Stimulated activated CD8-positive, alpha-beta memory T cell treated with anti-CD3 and anti-CD28 coated beads, Interleukin-15, amount 100 ng/mL, for 24 hours (primary cell): ENCODE results near the gene COPB1.
"Not testable (repeated sequence)": the region's sequence is repeated elsewhere in the genome, so short reads cannot be mapped to it uniquely, and the experiment has no call there.

Experiments
- DNase-seq: peaks from one replicate; pipeline ENCODE4 v3.0.0-alpha.2; 2020; ENCODE audit warnings: low read depth

Gene COPB1, protein sequence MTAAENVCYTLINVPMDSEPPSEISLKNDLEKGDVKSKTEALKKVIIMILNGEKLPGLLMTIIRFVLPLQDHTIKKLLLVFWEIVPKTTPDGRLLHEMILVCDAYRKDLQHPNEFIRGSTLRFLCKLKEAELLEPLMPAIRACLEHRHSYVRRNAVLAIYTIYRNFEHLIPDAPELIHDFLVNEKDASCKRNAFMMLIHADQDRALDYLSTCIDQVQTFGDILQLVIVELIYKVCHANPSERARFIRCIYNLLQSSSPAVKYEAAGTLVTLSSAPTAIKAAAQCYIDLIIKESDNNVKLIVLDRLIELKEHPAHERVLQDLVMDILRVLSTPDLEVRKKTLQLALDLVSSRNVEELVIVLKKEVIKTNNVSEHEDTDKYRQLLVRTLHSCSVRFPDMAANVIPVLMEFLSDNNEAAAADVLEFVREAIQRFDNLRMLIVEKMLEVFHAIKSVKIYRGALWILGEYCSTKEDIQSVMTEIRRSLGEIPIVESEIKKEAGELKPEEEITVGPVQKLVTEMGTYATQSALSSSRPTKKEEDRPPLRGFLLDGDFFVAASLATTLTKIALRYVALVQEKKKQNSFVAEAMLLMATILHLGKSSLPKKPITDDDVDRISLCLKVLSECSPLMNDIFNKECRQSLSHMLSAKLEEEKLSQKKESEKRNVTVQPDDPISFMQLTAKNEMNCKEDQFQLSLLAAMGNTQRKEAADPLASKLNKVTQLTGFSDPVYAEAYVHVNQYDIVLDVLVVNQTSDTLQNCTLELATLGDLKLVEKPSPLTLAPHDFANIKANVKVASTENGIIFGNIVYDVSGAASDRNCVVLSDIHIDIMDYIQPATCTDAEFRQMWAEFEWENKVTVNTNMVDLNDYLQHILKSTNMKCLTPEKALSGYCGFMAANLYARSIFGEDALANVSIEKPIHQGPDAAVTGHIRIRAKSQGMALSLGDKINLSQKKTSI

GRCh38 chr11:14499560-14500180, at the start of gene COPB1:
TSS of gene COPB1 (minus strand) at chr11:14499811. CDS start at chr11:14498928, 883 bp downstream.
- DNase-seq = peak; percentile 77

DNA sequence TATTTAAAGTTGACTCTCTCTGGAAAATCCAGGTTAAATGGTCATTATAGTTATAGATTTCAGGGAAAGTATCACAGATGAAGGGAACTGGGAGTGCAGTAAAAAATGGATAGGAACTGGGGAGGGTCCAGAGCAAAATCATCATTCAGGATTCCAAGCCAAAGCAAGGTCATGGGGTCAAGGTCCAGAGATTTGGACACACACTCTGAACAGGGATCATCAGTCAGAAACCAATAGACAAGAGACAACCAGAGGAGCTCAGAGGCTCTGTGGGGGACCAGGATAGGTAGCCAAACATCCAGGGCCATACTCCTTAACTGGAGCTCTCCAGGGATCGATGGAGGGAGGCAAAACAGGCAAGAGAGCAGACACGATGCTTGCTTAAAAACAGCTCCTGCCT, 47.8 kb upstream of the COPB1 start:
- no peak for DNase-seq

DNA sequence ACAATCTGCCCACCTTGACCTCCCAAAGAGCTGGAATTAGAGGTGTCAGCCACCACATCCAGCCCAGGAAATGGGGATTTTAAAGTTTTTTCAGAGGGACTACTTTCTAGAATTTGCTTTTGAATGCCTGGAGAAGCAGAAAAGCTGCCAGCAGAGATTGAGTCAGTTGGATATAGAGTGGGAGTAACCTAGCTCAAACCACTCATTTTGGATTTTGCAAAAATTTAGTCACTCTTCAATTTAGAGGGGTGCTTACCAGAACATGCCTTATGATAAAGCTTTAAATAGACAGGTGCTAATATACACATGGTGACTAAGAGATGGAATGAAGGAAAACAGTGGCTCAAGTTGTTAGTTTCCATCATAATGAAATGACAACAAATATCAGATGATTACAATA, 47.1 kb upstream of the COPB1 start:
- DNase-seq = no peak

GRCh38 chr11:14544611-14545010, 45.0 kb upstream of the COPB1 start:
- DNase-seq = no peak

- DNase-seq = no peak
Measured at GRCh38 chr11:14543260-14543659, 43.6 kb upstream of the COPB1 start.

DNA sequence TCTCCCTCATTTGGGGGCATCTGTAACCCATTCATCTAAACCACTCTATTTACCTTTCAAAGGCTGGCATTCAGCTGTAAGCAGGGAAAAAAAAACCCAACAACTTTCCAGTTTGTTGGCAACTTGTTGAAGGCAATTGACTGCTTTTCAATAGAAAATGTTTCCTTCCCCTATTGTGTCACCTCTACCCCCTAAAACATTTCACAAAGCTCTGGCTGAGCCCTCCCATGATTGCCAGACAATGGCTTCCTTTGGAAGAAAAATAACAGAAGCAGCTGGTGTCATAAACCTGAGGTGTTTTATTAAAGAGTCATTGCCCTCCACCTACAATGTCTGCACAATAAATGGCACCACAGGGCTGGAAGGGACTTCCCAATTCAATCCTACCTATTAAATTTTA, 42.7 kb upstream of the COPB1 start:
- no peak for DNase-seq

- DNase-seq = no peak
Measured at GRCh38 chr11:14541192-14541947, 41.8 kb upstream of the COPB1 start.

DNA sequence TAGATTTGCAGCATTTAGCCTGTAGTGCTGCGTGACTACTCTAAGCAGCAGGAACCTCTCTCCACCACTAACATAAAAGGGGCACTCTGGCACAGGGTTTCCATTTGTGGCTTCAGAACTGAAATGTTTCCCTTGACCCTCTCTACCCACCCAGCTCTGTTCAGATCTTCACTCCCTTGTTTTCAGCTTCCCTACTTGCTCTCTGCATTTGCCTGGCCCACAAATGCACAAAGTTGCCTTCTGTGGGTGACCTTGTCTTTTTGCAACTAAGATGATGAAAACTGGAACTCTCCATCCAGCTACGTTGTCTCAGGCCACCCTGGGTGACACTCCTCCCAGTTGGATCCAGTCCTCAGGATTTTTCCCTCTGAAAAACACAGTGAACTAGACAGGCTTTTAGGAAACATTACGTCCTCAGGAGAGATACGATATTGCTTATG, 40.4 kb upstream of the COPB1 start:
- DNase-seq = no peak

- DNase-seq = no peak
Measured at GRCh38 chr11:14538926-14539554, 39.4 kb upstream of the COPB1 start.

- DNase-seq = no peak
Measured at GRCh38 chr11:14538271-14538925, 38.8 kb upstream of the COPB1 start.

DNA sequence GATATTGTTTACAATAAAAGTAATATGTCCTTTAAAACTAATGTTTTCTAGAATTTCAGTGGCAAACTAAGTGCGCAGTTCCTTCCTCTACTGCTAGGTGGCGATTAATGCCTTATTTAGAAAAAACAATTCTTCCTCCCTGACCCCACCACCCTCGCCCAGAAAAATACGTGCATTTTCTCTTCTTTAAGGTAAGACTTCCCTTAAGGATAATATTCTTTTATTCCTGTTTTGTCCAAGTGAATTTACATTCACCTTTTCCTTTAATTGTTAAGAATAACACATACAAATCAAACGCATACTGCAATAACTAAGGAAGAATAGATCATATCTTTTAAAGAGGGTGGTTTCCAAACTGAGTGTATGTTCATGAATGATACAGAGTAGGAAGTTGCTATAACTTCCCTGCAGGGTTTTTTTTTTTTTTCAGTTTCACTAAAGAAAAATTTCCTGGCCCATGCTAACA, 37.6 kb upstream of the COPB1 start:
- no peak for DNase-seq

- DNase-seq = not testable (repeated sequence)
Measured at GRCh38 chr11:14535166-14535565, 35.6 kb upstream of the COPB1 start.

GRCh38 chr11:14529951-14530350, 30.3 kb upstream of the COPB1 start:
- no peak for DNase-seq

DNA sequence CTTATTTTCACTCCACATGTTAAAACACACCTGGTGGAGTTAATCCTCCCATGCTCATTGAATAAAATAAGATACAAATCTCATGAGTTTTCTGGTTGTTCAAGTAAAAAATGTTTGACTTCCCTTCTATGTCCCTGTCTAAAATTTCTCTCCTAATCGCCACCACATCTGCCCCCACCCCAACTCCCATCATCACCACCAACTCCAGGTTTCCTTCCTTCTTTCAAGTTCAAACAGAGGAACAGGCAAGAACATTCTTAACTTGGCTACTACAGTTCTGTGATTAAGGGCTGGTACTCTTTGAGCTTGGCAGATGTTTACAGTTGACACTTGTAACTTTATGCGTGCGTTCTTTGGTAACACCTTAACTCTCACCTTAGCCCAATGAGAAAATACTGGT, 29.7 kb upstream of the COPB1 start:
- no peak for DNase-seq

- no peak for DNase-seq
Measured at GRCh38 chr11:14522801-14523200, 23.2 kb upstream of the COPB1 start.

- DNase-seq = no peak
Measured at GRCh38 chr11:14522245-14522644, 22.6 kb upstream of the COPB1 start.

DNA sequence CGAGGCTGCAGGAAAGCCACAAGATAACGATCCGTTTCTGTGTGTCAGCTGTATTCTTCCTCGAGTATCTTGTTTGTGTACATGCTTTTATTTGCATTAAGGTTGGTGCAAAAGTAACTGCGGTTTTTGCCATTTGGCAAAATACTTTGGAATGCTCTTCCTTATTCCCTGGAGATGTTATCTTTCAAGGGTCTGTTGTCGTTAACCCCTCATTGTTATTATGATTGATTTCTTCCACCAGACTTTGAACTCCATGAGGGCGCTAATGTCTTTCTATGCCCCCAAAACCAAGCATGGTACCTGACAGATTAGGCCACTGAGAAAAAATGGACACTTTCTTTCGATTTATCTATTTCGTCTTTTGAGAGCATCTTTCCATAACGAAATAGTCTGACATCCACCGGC, 21.1 kb upstream of the COPB1 start:
- no peak for DNase-seq

DNA sequence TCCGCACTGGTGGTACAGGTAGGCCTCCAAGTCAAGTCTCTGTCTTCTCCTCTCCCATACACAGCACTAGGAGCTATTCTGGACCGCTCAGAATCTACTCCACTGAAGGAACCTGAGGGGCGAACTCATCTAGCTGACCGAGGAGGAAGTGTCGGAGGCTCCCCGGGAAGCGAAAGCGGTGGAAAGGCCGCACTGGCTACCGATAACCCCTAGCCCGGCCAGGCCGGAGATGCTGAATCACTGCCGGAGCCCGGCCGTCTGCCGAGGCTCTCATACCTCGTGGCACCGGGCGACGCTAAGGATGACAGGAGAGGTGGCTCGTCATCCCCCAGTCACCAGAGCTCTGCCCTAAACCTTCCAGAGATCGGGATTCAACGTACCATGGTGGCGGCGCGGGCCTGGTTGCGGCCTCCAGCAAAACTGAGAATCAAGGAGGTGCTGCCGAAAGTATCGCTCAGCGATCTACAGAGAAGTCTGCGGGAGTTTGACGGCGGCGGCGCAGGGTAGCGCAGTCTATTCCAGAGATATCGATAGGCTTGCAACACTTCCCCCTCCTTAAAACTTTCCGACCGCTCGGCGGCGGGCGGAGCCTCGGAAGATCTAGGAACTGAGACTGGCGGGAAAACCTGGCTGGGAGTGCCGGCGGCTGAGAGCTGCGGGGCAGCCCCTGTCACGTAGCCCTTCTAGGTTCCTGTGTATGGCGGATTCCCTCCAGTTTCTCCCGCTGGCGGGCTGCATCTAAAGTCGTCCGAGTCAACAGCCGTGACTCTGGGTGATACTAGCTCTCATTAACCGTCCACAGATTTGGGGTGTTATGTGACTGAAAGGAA, 20.5 kb upstream of the COPB1 start, which contains the start of gene PSMA1:
TSS of gene PSMA1 (minus strand) at position 470 of the 830 bp plus-strand sequence. CDS start at position 383, 87 bp downstream.
- peak; percentile 74 for DNase-seq

GRCh38 chr11:14519597-14519916, 19.9 kb upstream of the COPB1 start:
- DNase-seq = no peak

GRCh38 chr11:14518820-14519219, 19.2 kb upstream of the COPB1 start:
- no peak for DNase-seq
